MCF 10A (cell line): ENCODE results near the gene OR5K2. TPM values are rescaled to one million over a fixed set of nuclear protein-coding genes. Genes with fewer than 3 reads are reported as not detected.

Experiments
- BruUV-seq: library from RNA; stranded (reverse); fragments of 400-500 nt; replicated peaks from 2 replicates; lab custom pipeline; 2021; lab: Mats Ljungman, UMichigan
- CTCF ChIA-PET: fragments of 300-600 bp; sonication (Branson Sonifier 250); formaldehyde crosslinking; extraction: SDS; loops from one replicate; lab custom pipeline; 2021; ENCODE audit warnings: antibody characterized with exemption, inconsistent platforms; lab: Yijun Ruan, JAX
- POLR2A ChIA-PET: fragments of 300-600, 350-650 bp; sonication (Branson Sonifier 250); formaldehyde crosslinking; extraction: SDS; loops from one replicate; lab custom pipeline; 2020; ENCODE audit warnings: antibody characterized with exemption, inconsistent platforms; lab: Yijun Ruan, JAX
- DNase-seq: peaks from one replicate; pipeline ENCODE4 v3.0.0-alpha.2; 2018; ENCODE audit not compliant: unreplicated experiment
- H3K27ac Mint-ChIP-seq: one replicate; pipeline ENCODE4 v1.8.0; 2022; ENCODE audit warnings: mild to moderate bottlenecking, low read depth, mixed read lengths; ENCODE audit not compliant: unreplicated experiment
- H3K27me3 Mint-ChIP-seq: one replicate; pipeline ENCODE4 v1.8.0; 2022; ENCODE audit warnings: mixed read lengths; ENCODE audit not compliant: insufficient read depth, unreplicated experiment
- H3K36me3 Mint-ChIP-seq: one replicate; pipeline ENCODE4 v1.8.0; 2022; ENCODE audit warnings: mild to moderate bottlenecking, moderate library complexity, mixed read lengths; ENCODE audit not compliant: insufficient read depth, unreplicated experiment
- H3K4me1 Mint-ChIP-seq: one replicate; pipeline ENCODE4 v1.8.0; 2022; ENCODE audit warnings: mixed read lengths; ENCODE audit not compliant: insufficient read depth, unreplicated experiment
- H3K4me3 Mint-ChIP-seq: one replicate; pipeline ENCODE4 v1.8.0; 2022; ENCODE audit warnings: mild to moderate bottlenecking, moderate library complexity, mixed read lengths; ENCODE audit not compliant: unreplicated experiment
- H3K9me3 Mint-ChIP-seq: one replicate; pipeline ENCODE4 v1.8.0; 2022; ENCODE audit warnings: mixed read lengths; ENCODE audit not compliant: unreplicated experiment
- CTCF ChIP-seq: fragments of 200-600 bp; IDR thresholded peaks from one replicate; pipeline ENCODE4 v1.8.0; 2022; ENCODE audit warnings: antibody characterized with exemption, mild to moderate bottlenecking; ENCODE audit not compliant: unreplicated experiment
- intact Hi-C: fragments of 100-400 bp; cut with micrococcal nuclease; formaldehyde crosslinking; loops from 2 replicates; pipeline ENCODE4 v1.14.1; 2022
- total RNA-seq: library from RNA; stranded (reverse); gene quantifications from 2 replicates; pipeline ENCODE4 v1.2.3, GENCODE V29; 2022

OR5K2 gene
- total RNA-seq, 1 experiment from 2014 or later = not detected

GRCh38 chr3:98513091-98513511, 15.6 kb downstream of the OR5K2 start:
- Mint-ChIP-seq H3K4me1 (peaks cover 25% of the 10 kb centered on the region), H3K9me3 (peaks cover 3% of the 10 kb centered on the region), H3K27ac (peak overlapping the region; percentile 76), H3K36me3 (peaks cover 32% of the 10 kb centered on the region), H3K4me3 (peak overlapping the region; percentile 56), H3K27me3 (no peaks in the 10 kb centered on the region)
- CTCF ChIA-PET = interaction anchor here (1.1 to 1.8 kb wide), 2 partner anchors 13 to 29 kb away, joined by 3 to 6 read pairs; no protein-coding TSS in a partner anchor
- intact Hi-C loops = loop anchor here (1.0 to 2.0 kb wide), 2 partner anchors 9 to 30 kb away; partner anchors contain the start of gene CLDND1
- no peak for TF ChIP-seq CTCF
- DNase-seq = peak; percentile 96
- BruUV-seq = no TSS peak
- POLR2A ChIA-PET = interaction anchor here (0.8 to 4.5 kb wide), 8 partner anchors 9 to 542 kb away, joined by 3 to 50 read pairs (median 6); partner anchors contain the start of genes CLDND1 and CPOX

GRCh38 chr3:98513736-98514135, 16.3 kb downstream of the OR5K2 start:
- ChIA-PET POLR2A (interaction anchor here (0.7 to 4.5 kb wide), 8 partner anchors 8 to 542 kb away, joined by 3 to 50 read pairs (median 4); partner anchors contain the start of genes CLDND1 and CPOX), CTCF (interaction anchor here (0.6 to 1.8 kb wide), 5 partner anchors 9 to 473 kb away, joined by 3 read pairs; partner anchors contain the start of gene CLDND1)
- DNase-seq = no peak
- no peak overlapping the region for H3K4me3 Mint-ChIP-seq
- BruUV-seq = no TSS peak
- H3K27ac Mint-ChIP-seq = peak overlapping the region; percentile 76
- TF ChIP-seq CTCF = no peak
- H3K27me3 Mint-ChIP-seq = no peaks in the 10 kb centered on the region
- no peaks in the 10 kb centered on the region for H3K9me3 Mint-ChIP-seq
- H3K36me3 Mint-ChIP-seq = peaks cover 38% of the 10 kb centered on the region
- intact Hi-C loops = loop anchor here (1.0 to 2.0 kb wide), 2 partner anchors 9 to 31 kb away; partner anchors contain the start of gene CLDND1
- H3K4me1 Mint-ChIP-seq = peaks cover 28% of the 10 kb centered on the region

GRCh38 chr3:98514948-98515347, 17.5 kb downstream of the OR5K2 start:
- H3K36me3 Mint-ChIP-seq = peaks cover 48% of the 10 kb centered on the region
- peaks cover 37% of the 10 kb centered on the region for H3K4me1 Mint-ChIP-seq
- H3K27me3 Mint-ChIP-seq = no peaks in the 10 kb centered on the region
- DNase-seq = no peak
- ChIA-PET CTCF (interaction anchor here (0.8 to 1.4 kb wide), 3 partner anchors 13 to 185 kb away, joined by 3 read pairs; no protein-coding TSS in a partner anchor), POLR2A (interaction anchor here (1.0 to 4.5 kb wide), 2 partner anchors 33 to 69 kb away, joined by 3 to 26 read pairs; no protein-coding TSS in a partner anchor)
- H3K27ac Mint-ChIP-seq = no peak overlapping the region
- BruUV-seq = no TSS peak
- intact Hi-C loops = no loop called here
- H3K9me3 Mint-ChIP-seq = no peaks in the 10 kb centered on the region
- H3K4me3 Mint-ChIP-seq = no peak overlapping the region
- TF ChIP-seq CTCF = no peak

- Mint-ChIP-seq H3K36me3 (peaks cover 61% of the 10 kb centered on the region), H3K4me3 (no peak overlapping the region), H3K27ac (no peak overlapping the region), H3K27me3 (no peaks in the 10 kb centered on the region), H3K9me3 (no peaks in the 10 kb centered on the region), H3K4me1 (peaks cover 27% of the 10 kb centered on the region)
- no peak for TF ChIP-seq CTCF
- intact Hi-C loops = no loop called here
- no peak for DNase-seq
- ChIA-PET CTCF (interaction anchor here (1.6 kb wide), 1 partner anchor 60 kb away, joined by 4 read pairs; no protein-coding TSS in a partner anchor), POLR2A (no interaction called here)
- BruUV-seq = no TSS peak
Measured at GRCh38 chr3:98518816-98519215, 21.3 kb downstream of the OR5K2 start.
